ENCODE results near the gene CAPN11. TPM values are rescaled to one million over a fixed set of nuclear protein-coding genes. Genes with fewer than 3 reads are reported as not detected.

Gene CAPN11
- total and polyA plus RNA-seq, 7 donors = 0.05 to 0.32 (median 0.13) TPM; not detected in 3

DNA sequence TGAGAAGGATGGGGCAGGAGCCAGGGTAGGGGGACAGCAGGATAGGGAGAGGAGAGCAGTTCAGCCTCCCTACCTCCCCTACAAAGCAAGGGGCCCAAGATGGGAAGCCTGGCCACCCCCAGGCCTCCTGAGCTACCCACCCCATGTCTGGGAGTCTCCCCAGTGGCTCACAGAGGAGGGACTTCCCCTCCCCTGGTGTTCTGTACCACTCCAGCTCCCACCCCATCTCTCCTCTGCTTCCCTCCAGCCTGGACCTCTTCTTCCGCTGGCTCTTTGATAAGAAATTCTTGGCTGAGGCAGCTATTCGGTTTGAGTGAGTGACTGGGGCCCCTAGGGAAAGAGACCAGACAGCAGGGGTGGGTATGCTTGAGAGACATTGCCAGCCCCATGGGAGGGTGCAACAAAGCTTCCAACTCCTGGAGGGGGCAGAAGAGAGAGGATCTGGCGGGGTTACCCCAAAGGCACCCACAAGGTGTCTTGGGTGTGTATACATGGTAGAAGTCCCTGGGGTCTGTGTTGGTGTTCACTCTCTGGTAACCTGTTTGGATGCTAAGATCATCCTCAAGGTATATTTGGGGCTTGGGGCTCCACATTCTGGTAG, 8.2 kb upstream of the CAPN11 start:
- H3K4me3 ChIP-seq = no peak overlapping the region
- no peaks in the 10 kb centered on the region for H3K27me3 ChIP-seq (ENCODE audit: insufficient read depth in 3 of 3, low read length in 2 of 3)
- no peak for DNase-seq
- TF ChIP-seq, protein P1, sequence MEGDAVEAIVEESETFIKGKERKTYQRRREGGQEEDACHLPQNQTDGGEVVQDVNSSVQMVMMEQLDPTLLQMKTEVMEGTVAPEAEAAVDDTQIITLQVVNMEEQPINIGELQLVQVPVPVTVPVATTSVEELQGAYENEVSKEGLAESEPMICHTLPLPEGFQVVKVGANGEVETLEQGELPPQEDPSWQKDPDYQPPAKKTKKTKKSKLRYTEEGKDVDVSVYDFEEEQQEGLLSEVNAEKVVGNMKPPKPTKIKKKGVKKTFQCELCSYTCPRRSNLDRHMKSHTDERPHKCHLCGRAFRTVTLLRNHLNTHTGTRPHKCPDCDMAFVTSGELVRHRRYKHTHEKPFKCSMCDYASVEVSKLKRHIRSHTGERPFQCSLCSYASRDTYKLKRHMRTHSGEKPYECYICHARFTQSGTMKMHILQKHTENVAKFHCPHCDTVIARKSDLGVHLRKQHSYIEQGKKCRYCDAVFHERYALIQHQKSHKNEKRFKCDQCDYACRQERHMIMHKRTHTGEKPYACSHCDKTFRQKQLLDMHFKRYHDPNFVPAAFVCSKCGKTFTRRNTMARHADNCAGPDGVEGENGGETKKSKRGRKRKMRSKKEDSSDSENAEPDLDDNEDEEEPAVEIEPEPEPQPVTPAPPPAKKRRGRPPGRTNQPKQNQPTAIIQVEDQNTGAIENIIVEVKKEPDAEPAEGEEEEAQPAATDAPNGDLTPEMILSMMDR (IDR thresholded peaks at IDR 0.05) = no peak
- no peak for ATAC-seq
- 71 to 95% (median 74%) methylated on average over 3 of the region's 3 CpGs for WGBS, 3 donors
- no peaks in the 10 kb centered on the region for H3K4me1 ChIP-seq
- H3K27ac ChIP-seq = no peak overlapping the region
- H3K9me3 ChIP-seq = no peaks in the 10 kb centered on the region
- intact Hi-C loops (cut with DNase I) = no loop called here
- peaks cover 16 to 91% of the 10 kb centered on the region in 2 donors for H3K36me3 ChIP-seq (ENCODE audit: insufficient read depth in 1 of 2, low read depth in 1 of 2)

DNA sequence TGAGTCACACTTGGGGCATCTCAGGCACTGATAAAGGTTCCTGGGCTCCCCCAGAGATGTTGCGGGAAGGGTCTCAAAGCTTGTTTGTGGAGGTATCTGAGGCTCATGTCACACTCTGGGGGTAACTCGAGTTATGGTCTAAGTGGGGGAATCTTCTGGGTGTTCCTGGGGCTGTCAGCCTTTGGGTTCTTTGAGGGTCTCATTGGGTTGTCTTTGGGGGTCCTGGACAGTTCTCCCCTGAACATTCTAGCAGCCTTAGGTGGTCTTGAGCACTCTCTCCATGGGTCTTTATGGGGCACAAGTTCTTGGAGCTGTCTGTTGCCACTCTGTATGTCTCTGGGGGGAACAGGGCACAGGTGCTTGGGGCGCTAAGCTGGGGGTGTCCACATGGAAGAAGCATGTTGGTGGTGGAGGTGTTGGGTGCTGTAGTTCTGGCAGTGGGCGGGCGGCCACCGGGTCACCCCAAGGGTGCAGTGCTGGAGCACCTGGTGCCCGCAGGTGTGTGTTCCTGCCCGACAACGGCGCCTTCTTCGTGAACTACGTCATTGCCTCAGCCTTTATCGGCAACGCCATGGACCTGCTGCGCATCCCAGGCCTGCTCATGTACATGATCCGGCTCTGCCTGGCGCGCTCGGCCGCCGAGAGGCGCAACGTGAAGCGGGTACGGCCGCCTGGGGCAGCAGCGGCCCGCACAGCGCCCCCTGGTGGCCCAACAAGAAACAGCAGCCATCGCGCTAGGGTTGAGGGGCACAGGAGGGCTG, 7.1 kb upstream of the CAPN11 start:
- TF ChIP-seq, protein P1 (IDR thresholded peaks at IDR 0.05) = peak; percentile 100
- peak; percentile 82 to 87 for DNase-seq
- Histone ChIP-seq H3K4me1 (no peaks in the 10 kb centered on the region), H3K9me3 (no peaks in the 10 kb centered on the region), H3K36me3 (ENCODE audit: insufficient read depth in 1 of 2, low read depth in 1 of 2) (peaks cover 16 to 79% of the 10 kb centered on the region in 2 donors), H3K4me3 (no peak overlapping the region), H3K27me3 (ENCODE audit: insufficient read depth in 3 of 3, low read length in 2 of 3) (no peaks in the 10 kb centered on the region), H3K27ac (no peak overlapping the region)
- intact Hi-C loops (cut with DNase I) = loop anchor here (1.0 to 2.0 kb wide), 2 partner anchors 55 kb away; no protein-coding TSS in a partner anchor
- peak; percentile 80 to 89 (median 82) for ATAC-seq
- 23 to 25% (median 23%) methylated on average over 30 to 31 of the region's 31 CpGs for WGBS, 3 donors

DNA sequence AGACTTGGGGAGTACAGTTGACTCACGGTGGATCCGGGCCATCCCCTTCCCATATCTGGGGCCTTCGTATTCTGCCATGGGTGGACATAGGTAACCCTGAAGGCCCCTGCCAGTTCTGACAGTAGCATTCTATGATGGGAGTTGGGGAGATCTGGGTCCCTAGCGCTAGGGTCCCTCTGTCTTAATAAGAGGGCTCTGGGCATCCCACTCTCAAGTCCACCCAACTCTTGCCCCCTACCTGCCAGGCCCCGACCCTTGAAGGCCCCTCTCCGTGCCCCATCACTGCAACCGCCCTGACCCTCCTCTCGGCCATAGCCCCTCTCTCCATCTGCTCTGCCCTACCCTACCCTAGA, 6.5 kb upstream of the CAPN11 start:
- 53 to 62% (median 58%) methylated on average over 8 of the region's 8 CpGs for WGBS, 3 donors
- no peaks in the 10 kb centered on the region for H3K4me1 ChIP-seq
- peak in 3 of 4 donors; percentile 1 to 6 (median 3) for ATAC-seq
- TF ChIP-seq, protein P1 (IDR thresholded peaks at IDR 0.05) = no peak
- H3K27me3 ChIP-seq (ENCODE audit: insufficient read depth in 3 of 3, low read length in 2 of 3) = no peaks in the 10 kb centered on the region
- peaks cover 14 to 74% of the 10 kb centered on the region in 2 donors for H3K36me3 ChIP-seq (ENCODE audit: insufficient read depth in 1 of 2, low read depth in 1 of 2)
- H3K9me3 ChIP-seq = no peaks in the 10 kb centered on the region
- no peak for DNase-seq
- H3K27ac ChIP-seq = no peak overlapping the region
- intact Hi-C loops (cut with DNase I) = loop anchor here in 1 of 2 donors (2.0 kb wide), 1 partner anchor 55 kb away; no protein-coding TSS in a partner anchor
- H3K4me3 ChIP-seq = no peak overlapping the region

DNA sequence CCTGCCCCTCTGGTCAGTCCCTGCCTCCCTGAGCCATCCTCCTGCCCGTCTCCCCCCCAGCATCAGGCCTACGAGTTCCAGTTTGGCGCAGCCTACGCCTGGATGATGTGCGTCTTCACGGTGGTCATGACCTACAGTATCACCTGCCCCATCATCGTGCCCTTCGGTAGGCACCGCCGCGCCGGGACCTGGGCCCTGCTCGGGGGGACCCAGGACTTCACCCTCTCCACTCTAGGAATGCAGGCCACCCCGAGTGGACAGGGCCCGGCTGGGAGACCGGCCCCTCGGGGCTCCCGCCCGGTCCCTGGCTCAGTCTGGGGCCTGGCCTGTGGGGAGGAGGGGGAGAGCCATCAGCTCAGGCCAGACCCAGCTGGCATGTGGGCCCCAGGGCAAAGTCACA, 6.1 kb upstream of the CAPN11 start:
- ATAC-seq (no peak), DNase-seq (no peak)
- WGBS, 3 donors = 88 to 90% (median 89%) methylated on average over 19 of the region's 19 CpGs
- Histone ChIP-seq H3K4me3 (no peak overlapping the region), H3K4me1 (no peaks in the 10 kb centered on the region), H3K9me3 (no peaks in the 10 kb centered on the region), H3K36me3 (ENCODE audit: insufficient read depth in 1 of 2, low read depth in 1 of 2) (peaks cover 11 to 69% of the 10 kb centered on the region in 2 donors), H3K27ac (no peak overlapping the region), H3K27me3 (ENCODE audit: insufficient read depth in 3 of 3, low read length in 2 of 3) (no peaks in the 10 kb centered on the region)
- intact Hi-C loops (cut with DNase I) = loop anchor here in 1 of 2 donors (2.0 kb wide), 1 partner anchor 56 kb away; no protein-coding TSS in a partner anchor
- TF ChIP-seq, protein P1 (IDR thresholded peaks at IDR 0.05) = no peak

All from psoas muscle (tissue), 8 donors.